Ovary (tissue), 3 donors: Measurements from ENCODE around the gene FOS.

Experiments
- POLR2A ChIP-seq: fragments of 450-650 bp; IDR thresholded peaks from one replicate; pipeline ENCODE4 v1.6.1; 2017; ENCODE audit warnings: antibody characterized with exemption, mild to moderate bottlenecking, moderate library complexity
- TF ChIP-seq, protein P1 (sequence below), 3 donors: fragments of 450-650 bp in 2 of 3; fragments of 200-600 bp in 1 of 3; IDR thresholded peaks; one replicate each; pipeline versions ENCODE4 v1.5.1 to v1.8.0; 2016 to 2022; ENCODE audit warnings: antibody characterized with exemption in 3 of 3, mild to moderate bottlenecking in 1 of 3
- donor health status: DM: no; HTN: no; CAD: no.

DNA sequence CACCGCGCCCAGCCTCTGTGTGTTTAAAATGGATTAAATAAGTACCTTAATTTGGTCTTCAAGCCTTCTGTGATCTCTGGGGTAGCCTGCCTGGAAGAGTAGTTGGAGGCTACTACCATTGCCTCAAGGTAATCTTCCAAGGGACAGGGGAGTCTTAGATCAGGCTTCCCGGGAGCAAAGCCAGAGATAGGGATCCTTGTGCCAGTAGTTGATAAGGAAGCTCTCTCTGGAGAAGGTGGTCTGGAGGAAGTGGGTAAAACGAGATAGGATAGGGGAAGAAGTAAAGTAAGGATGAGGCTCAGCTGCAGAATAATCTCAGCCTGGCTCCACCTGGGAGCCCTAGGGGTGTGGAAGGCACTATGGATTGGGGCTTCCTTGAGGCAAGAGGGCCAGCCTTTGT, 38.5 kb downstream of the FOS start:
- TF ChIP-seq, protein P1, sequence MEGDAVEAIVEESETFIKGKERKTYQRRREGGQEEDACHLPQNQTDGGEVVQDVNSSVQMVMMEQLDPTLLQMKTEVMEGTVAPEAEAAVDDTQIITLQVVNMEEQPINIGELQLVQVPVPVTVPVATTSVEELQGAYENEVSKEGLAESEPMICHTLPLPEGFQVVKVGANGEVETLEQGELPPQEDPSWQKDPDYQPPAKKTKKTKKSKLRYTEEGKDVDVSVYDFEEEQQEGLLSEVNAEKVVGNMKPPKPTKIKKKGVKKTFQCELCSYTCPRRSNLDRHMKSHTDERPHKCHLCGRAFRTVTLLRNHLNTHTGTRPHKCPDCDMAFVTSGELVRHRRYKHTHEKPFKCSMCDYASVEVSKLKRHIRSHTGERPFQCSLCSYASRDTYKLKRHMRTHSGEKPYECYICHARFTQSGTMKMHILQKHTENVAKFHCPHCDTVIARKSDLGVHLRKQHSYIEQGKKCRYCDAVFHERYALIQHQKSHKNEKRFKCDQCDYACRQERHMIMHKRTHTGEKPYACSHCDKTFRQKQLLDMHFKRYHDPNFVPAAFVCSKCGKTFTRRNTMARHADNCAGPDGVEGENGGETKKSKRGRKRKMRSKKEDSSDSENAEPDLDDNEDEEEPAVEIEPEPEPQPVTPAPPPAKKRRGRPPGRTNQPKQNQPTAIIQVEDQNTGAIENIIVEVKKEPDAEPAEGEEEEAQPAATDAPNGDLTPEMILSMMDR (IDR thresholded peaks at IDR 0.05): no peak
- TF ChIP-seq POLR2A: no peak
